Upper lobe of left lung (tissue), 4 donors: ENCODE data around the gene MRC2.

Source experiments
- EP300 ChIP-seq, 4 donors: sonication (generic); formaldehyde crosslinking; IDR thresholded peaks; one replicate each; pipeline ENCODE4 v1.5.1; 2017; ENCODE audit warnings: antibody characterized with exemption in 4 of 4, control low read depth in 2 of 4
- POLR2A ChIP-seq, 4 donors: fragments of 450-650 bp; IDR thresholded peaks; one replicate each; pipeline ENCODE4 v1.5.1; 2016 to 2017; ENCODE audit warnings: antibody characterized with exemption in 4 of 4, mild to moderate bottlenecking in 2 of 4
- POLR2AphosphoS5 ChIP-seq, 2 donors: sonication (generic); formaldehyde crosslinking; IDR thresholded peaks; one replicate each; pipeline ENCODE4 v1.5.1; 2017; ENCODE audit warnings: antibody characterized with exemption in 2 of 2
- TF ChIP-seq, protein P1 (sequence below), 6 experiments: fragments of 450-650 bp in 4 of 6; fragments of 200-600 bp in 2 of 6; sonication (generic) in 2 of 6; IDR thresholded peaks; one replicate each; pipeline ENCODE4 v1.5.1; 2016 to 2019; ENCODE audit warnings: antibody characterized with exemption in 6 of 6

- TF ChIP-seq, protein P1, sequence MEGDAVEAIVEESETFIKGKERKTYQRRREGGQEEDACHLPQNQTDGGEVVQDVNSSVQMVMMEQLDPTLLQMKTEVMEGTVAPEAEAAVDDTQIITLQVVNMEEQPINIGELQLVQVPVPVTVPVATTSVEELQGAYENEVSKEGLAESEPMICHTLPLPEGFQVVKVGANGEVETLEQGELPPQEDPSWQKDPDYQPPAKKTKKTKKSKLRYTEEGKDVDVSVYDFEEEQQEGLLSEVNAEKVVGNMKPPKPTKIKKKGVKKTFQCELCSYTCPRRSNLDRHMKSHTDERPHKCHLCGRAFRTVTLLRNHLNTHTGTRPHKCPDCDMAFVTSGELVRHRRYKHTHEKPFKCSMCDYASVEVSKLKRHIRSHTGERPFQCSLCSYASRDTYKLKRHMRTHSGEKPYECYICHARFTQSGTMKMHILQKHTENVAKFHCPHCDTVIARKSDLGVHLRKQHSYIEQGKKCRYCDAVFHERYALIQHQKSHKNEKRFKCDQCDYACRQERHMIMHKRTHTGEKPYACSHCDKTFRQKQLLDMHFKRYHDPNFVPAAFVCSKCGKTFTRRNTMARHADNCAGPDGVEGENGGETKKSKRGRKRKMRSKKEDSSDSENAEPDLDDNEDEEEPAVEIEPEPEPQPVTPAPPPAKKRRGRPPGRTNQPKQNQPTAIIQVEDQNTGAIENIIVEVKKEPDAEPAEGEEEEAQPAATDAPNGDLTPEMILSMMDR (IDR thresholded peaks at IDR 0.05) = no peak
- TF ChIP-seq POLR2A (IDR thresholded peaks at IDR 0.05) = no peak
- no peak for TF ChIP-seq EP300 (IDR thresholded peaks at IDR 0.05)
- no peak for TF ChIP-seq POLR2AphosphoS5 (IDR thresholded peaks at IDR 0.05)
Observed at GRCh38 chr17:62637809-62638208, 10.3 kb downstream of the MRC2 start.
